GM12891 (cell line): ENCODE results near the gene HRG.

Source experiments
- POLR2A ChIP-seq: IDR thresholded peaks from 2 replicates; pipeline ENCODE4 v1.6.1; 2011; ENCODE audit warnings: low read depth, low read length, control low read depth
- POLR2AphosphoS5 ChIP-seq: IDR thresholded peaks from 2 replicates; pipeline ENCODE4 v1.6.1; 2011; ENCODE audit warnings: low read depth, low read length, control low read depth
- TAF1 ChIP-seq: IDR thresholded peaks from 2 replicates; pipeline ENCODE4 v1.6.1; 2011; ENCODE audit warnings: low read depth, low read length, control low read depth

DNA sequence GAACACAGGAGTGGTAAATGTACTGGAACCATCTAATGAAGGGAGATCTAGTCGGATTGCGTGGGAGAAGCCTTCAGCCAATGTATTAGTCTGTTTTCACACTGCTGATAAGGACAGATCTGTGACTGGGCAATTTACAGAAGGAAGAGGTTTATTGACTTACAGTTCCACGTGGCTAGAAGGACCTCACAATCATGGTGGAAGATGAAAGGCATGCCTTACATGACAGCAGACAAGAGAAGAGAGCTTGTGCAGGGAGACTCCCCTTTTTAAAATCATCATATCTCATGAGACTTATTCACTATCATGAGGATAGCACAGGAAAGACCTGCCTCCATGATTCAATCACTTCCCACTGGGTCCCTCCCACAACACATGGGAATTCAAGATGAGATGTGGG lies 17.0 kb downstream of the HRG start:
- TF ChIP-seq POLR2A (no peak), TAF1 (no peak), POLR2AphosphoS5 (no peak)
